Activated T-cell treated with anti-CD3 and anti-CD28 coated beads, Interleukin-2, amount 50 U/mL, for 48 hours (primary cell): ENCODE results near the gene LRP1.

Source experiments
- DNase-seq, 2 experiments: peaks; one replicate each; pipeline ENCODE4 v3.0.0-alpha.2; 2020

Gene LRP1

GRCh38 chr12:57196956-57197355 is 68.7 kb downstream of the LRP1 start:
- no peak for DNase-seq

GRCh38 chr12:57198329-57198728 is 70.0 kb downstream of the LRP1 start:
- DNase-seq = no peak

- no peak for DNase-seq
These were observed 70.9 kb downstream of the LRP1 start for GRCh38 chr12:57199191-57199590.

- no peak for DNase-seq
These were observed 72.2 kb downstream of the LRP1 start for GRCh38 chr12:57200497-57200896.

GRCh38 chr12:57201219-57201618 is 72.9 kb downstream of the LRP1 start:
- DNase-seq = no peak

GRCh38 chr12:57201631-57202030 is 73.3 kb downstream of the LRP1 start:
- no peak for DNase-seq

- DNase-seq = no peak
These were observed 74.0 kb downstream of the LRP1 start for GRCh38 chr12:57202321-57202720.

- no peak for DNase-seq
These were observed 74.9 kb downstream of the LRP1 start for GRCh38 chr12:57203201-57203600.

GRCh38 chr12:57203791-57204190 is 75.5 kb downstream of the LRP1 start:
- DNase-seq = no peak

- DNase-seq = no peak
These were observed 76.2 kb downstream of the LRP1 start for GRCh38 chr12:57204454-57204853.

- no peak for DNase-seq
These were observed 76.9 kb downstream of the LRP1 start for GRCh38 chr12:57205186-57205585.

GRCh38 chr12:57205931-57206330 is 77.6 kb downstream of the LRP1 start:
- no peak for DNase-seq

GRCh38 chr12:57207731-57208630 is 79.7 kb downstream of the LRP1 start:
- no peak for DNase-seq

- no peak for DNase-seq
These were observed 80.5 kb downstream of the LRP1 start for GRCh38 chr12:57208631-57209282.

GRCh38 chr12:57209916-57210315 is 81.6 kb downstream of the LRP1 start:
- no peak for DNase-seq

- no peak for DNase-seq
These were observed 82.2 kb downstream of the LRP1 start for GRCh38 chr12:57210461-57210860.

- DNase-seq = no peak
These were observed 82.8 kb downstream of the LRP1 start for GRCh38 chr12:57210926-57211692.

- DNase-seq = no peak
These were observed 83.8 kb downstream of the LRP1 start for GRCh38 chr12:57211791-57212700.

GRCh38 chr12:57212701-57213057 is 84.4 kb downstream of the LRP1 start:
- DNase-seq = no peak

- DNase-seq = peak; percentile 88 to 91
These were observed 84.9 kb downstream of the LRP1 start for GRCh38 chr12:57213058-57213715.

GRCh38 chr12:57213763-57214397 is 85.6 kb downstream of the LRP1 start:
- DNase-seq = no peak
